Measurements from ENCODE around the gene ABCC3.

The ABCC3 gene

GRCh38 chr17:50657627-50658026, 22.9 kb downstream of the ABCC3 start:
- ChIA-PET CTCF (no interaction called here), POLR2A (no interaction called here)
- no peak for DNase-seq (ENCODE audit: extremely low spot score)
- TF ChIP-seq, protein P1, sequence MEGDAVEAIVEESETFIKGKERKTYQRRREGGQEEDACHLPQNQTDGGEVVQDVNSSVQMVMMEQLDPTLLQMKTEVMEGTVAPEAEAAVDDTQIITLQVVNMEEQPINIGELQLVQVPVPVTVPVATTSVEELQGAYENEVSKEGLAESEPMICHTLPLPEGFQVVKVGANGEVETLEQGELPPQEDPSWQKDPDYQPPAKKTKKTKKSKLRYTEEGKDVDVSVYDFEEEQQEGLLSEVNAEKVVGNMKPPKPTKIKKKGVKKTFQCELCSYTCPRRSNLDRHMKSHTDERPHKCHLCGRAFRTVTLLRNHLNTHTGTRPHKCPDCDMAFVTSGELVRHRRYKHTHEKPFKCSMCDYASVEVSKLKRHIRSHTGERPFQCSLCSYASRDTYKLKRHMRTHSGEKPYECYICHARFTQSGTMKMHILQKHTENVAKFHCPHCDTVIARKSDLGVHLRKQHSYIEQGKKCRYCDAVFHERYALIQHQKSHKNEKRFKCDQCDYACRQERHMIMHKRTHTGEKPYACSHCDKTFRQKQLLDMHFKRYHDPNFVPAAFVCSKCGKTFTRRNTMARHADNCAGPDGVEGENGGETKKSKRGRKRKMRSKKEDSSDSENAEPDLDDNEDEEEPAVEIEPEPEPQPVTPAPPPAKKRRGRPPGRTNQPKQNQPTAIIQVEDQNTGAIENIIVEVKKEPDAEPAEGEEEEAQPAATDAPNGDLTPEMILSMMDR (IDR thresholded peaks at IDR 0.05; ENCODE audit: control extremely low read depth, extremely low read depth, low read depth, missing control alignments), result no peak

- TF ChIP-seq, protein P1 (IDR thresholded peaks at IDR 0.05; ENCODE audit: control extremely low read depth, extremely low read depth, low read depth, missing control alignments), result no peak
- POLR2A ChIA-PET, result no interaction called here
- DNase-seq (ENCODE audit: extremely low spot score), result no peak
- CTCF ChIA-PET, result interaction anchor here (1.0 kb wide), 1 partner anchor 33 kb away, joined by 3 read pairs; no protein-coding TSS in a partner anchor
Measured at GRCh38 chr17:50658616-50659015, 23.9 kb downstream of the ABCC3 start.

DNA sequence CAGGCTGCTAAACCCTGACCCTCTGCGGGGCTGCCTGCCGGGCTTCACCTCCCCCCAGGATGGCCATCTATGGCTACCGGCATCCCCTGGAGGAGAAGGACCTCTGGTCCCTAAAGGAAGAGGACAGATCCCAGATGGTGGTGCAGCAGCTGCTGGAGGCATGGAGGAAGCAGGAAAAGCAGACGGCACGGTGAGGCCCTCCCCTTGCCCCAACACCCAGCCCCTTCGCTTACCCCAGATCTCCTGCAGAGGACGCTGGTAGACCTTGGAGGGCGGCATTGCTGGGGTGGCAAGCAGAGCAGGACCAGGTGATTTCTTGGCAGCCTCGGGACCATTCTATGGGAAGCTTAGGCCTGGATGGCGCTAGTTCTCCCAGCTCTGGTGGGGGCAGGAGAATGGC, 24.5 kb downstream of the ABCC3 start:
- no peak for DNase-seq (ENCODE audit: extremely low spot score)
- ChIA-PET CTCF (interaction anchor here (1.0 kb wide), 1 partner anchor 33 kb away, joined by 3 read pairs; no protein-coding TSS in a partner anchor), POLR2A (no interaction called here)
- TF ChIP-seq, protein P1 (IDR thresholded peaks at IDR 0.05; ENCODE audit: control extremely low read depth, extremely low read depth, low read depth, missing control alignments), result no peak

DNA sequence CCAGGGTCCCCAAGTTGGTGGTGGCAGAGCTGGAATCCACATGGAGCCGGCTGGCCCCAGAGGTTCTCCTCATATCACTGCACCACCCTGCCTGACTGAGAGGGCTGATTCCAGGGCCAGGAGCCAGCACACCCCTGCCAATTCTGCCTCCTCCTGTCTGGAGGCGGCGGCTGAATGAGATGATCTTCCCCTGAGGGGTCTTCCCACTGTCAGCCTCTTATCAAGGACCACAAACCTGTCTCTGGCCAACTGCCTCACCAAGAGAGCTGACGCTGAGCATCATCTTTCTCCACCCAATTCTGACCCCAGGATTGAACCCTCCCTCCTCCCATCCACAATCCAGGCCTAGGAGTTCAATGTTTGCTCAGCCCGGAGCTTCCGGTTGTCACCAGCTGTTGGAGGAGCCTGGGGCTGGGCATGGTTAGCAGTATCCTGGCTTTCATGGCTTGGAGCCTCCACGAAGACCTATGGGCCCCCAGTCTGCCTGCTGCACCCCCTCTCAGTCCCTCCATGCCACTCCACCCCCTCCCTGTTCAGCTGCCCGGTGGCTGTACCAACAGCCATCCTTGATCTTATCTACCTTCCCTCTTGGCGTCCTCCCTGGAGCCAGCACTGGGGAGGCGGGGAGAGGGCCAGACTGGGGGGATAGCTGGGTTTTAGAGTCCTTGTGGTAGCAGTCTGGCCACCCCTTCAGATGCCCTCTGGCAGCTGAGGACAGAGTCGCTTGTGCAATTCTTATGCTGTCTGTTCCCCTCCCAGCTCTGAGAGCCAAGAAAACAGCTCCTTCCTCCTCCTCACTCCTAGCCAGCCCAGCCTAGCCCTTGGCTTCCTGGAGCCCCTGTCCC, 25.6 kb downstream of the ABCC3 start:
- POLR2A ChIA-PET, result interaction anchor here (0.6 to 0.7 kb wide), 2 partner anchors 11 to 624 kb away, joined by 3 to 7 read pairs; no protein-coding TSS in a partner anchor
- TF ChIP-seq, protein P1 (IDR thresholded peaks at IDR 0.05; ENCODE audit: control extremely low read depth, extremely low read depth, low read depth, missing control alignments), result no peak
- no peak for DNase-seq (ENCODE audit: extremely low spot score)
- CTCF ChIA-PET, result interaction anchor here (1.0 to 2.1 kb wide), 2 partner anchors 20 to 35 kb away, joined by 3 to 7 read pairs; no protein-coding TSS in a partner anchor

DNA sequence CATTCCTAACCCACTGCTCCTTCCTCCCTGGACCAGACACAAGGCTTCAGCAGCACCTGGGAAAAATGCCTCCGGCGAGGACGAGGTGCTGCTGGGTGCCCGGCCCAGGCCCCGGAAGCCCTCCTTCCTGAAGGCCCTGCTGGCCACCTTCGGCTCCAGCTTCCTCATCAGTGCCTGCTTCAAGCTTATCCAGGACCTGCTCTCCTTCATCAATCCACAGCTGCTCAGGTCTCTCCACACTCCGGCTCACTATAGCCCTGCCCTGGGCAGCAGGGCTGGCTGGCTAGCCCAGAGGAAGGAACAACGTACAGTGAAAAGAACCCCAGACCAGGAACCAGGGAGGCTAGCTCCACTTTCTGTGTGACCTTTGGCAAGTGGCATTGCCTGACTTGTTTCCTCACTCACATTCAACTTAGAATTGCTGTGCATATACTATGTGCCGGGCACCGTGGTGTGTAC, 26.2 kb downstream of the ABCC3 start:
- CTCF ChIA-PET, result interaction anchor here (1.0 to 2.1 kb wide), 2 partner anchors 19 to 35 kb away, joined by 3 to 7 read pairs; no protein-coding TSS in a partner anchor
- POLR2A ChIA-PET, result interaction anchor here (0.6 to 0.7 kb wide), 2 partner anchors 10 to 625 kb away, joined by 3 to 7 read pairs; no protein-coding TSS in a partner anchor
- DNase-seq (ENCODE audit: extremely low spot score), result no peak
- TF ChIP-seq, protein P1 (IDR thresholded peaks at IDR 0.05; ENCODE audit: control extremely low read depth, extremely low read depth, low read depth, missing control alignments), result no peak

DNA sequence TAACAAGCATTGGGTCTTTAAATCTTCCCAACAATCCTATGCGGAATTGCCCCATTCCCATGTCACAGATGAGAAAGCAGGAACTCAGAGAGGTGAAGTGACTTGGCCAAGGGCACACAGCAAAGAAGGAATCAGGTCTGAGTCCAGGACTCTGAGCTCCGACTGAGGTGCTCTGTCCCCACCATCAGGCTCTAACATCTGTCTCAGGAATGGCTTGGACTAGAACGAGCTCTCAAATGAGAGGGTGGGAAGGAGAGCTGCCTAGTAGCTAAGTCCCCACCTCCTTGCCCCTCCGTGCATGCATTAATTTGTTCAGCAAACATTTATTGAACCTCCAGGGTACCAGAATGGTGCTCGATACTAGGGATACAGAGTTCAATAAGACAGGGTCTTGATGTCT, 26.7 kb downstream of the ABCC3 start:
- CTCF ChIA-PET, result interaction anchor here (1.0 to 2.1 kb wide), 2 partner anchors 19 to 36 kb away, joined by 3 to 7 read pairs; no protein-coding TSS in a partner anchor
- POLR2A ChIA-PET, result interaction anchor here (0.7 kb wide), 1 partner anchor 10 kb away, joined by 3 read pairs; no protein-coding TSS in a partner anchor
- no peak for DNase-seq (ENCODE audit: extremely low spot score)
- TF ChIP-seq, protein P1 (IDR thresholded peaks at IDR 0.05; ENCODE audit: control extremely low read depth, extremely low read depth, low read depth, missing control alignments), result no peak

Data from GM10248 (cell line).